Anterior cingulate cortex (tissue), 58 donors: ENCODE measurements around the gene BID.
"Not testable (repeated sequence)": the region's sequence is repeated elsewhere in the genome, so short reads cannot be mapped to it uniquely, and the experiment has no call there.

Experiments used
- DNase-seq, 58 donors: peaks; one replicate each; lab custom pipeline; 2025; lab: John Stamatoyannopoulos, UW

BID gene

GRCh38 chr22:17772958-17773605, 1.2 kb downstream of the BID start:
- DNase-seq: peak in 2 of 58 donors; percentile 36 to 38

GRCh38 chr22:17772249-17772957, 1.9 kb downstream of the BID start:
- no peak for DNase-seq

GRCh38 chr22:17770180-17771077, 3.8 kb downstream of the BID start:
- DNase-seq: peak in 41 of 58 donors; percentile 24 to 83 (median 46)

GRCh38 chr22:17769716-17770082, 4.6 kb downstream of the BID start:
- DNase-seq: no peak

- DNase-seq: no peak
Measured at GRCh38 chr22:17769013-17769715, 5.1 kb downstream of the BID start.

- DNase-seq: no peak
Measured at GRCh38 chr22:17767233-17768065, 6.8 kb downstream of the BID start.

GRCh38 chr22:17764852-17765251, 9.4 kb downstream of the BID start:
- DNase-seq: not testable (repeated sequence)

- DNase-seq: peak in 3 of 58 donors; percentile 26 to 38 (median 36)
Measured at GRCh38 chr22:17764036-17764435, 10.2 kb downstream of the BID start.

- not testable (repeated sequence) for DNase-seq
Measured at GRCh38 chr22:17763442-17763841, 10.8 kb downstream of the BID start.

GRCh38 chr22:17761138-17761488, 13.2 kb downstream of the BID start:
- no peak for DNase-seq

- no peak for DNase-seq
Measured at GRCh38 chr22:17754233-17754925, 19.9 kb downstream of the BID start.

GRCh38 chr22:17753401-17753989, 20.8 kb downstream of the BID start:
- DNase-seq: no peak

GRCh38 chr22:17751596-17751995, 22.7 kb downstream of the BID start:
- DNase-seq: no peak

- DNase-seq: no peak
Measured at GRCh38 chr22:17749605-17750395, 24.5 kb downstream of the BID start.

GRCh38 chr22:17748555-17749353, 25.5 kb downstream of the BID start:
- no peak for DNase-seq

- no peak for DNase-seq
Measured at GRCh38 chr22:17746916-17747315, 27.4 kb downstream of the BID start.

GRCh38 chr22:17744430-17744829, 29.8 kb downstream of the BID start:
- no peak for DNase-seq
